Stimulated activated CD4-positive, alpha-beta T cell treated with anti-CD3 and anti-CD28 coated beads, Interleukin-1b, Interleukin-23, amount 100 ng/mL, for 48 hours (primary cell): Measurements from ENCODE around the gene TSHZ3.

Source experiments
- DNase-seq: peaks from one replicate; pipeline ENCODE4 v3.0.0-alpha.2; 2020

Gene TSHZ3

GRCh38 chr19:31349160-31349881, at the start of gene TSHZ3:
TSHZ3 (minus strand) TSS chr19:31349436; CDS start chr19:31349219, 217 bp downstream.
- peak; percentile 28 for DNase-seq

- no peak for DNase-seq
These were observed 48.1 kb upstream of the TSHZ3 start for GRCh38 chr19:31397308-31397707.

- no peak for DNase-seq
These were observed 43.2 kb upstream of the TSHZ3 start for GRCh38 chr19:31392464-31392863.

- DNase-seq, result no peak
These were observed 42.3 kb upstream of the TSHZ3 start for GRCh38 chr19:31391518-31391917.

- DNase-seq, result no peak
These were observed 41.5 kb upstream of the TSHZ3 start for GRCh38 chr19:31390711-31391110.

GRCh38 chr19:31389874-31390273, 40.6 kb upstream of the TSHZ3 start:
- DNase-seq, result no peak

GRCh38 chr19:31387717-31388301, 38.6 kb upstream of the TSHZ3 start:
- DNase-seq, result no peak

- DNase-seq, result no peak
These were observed 37.6 kb upstream of the TSHZ3 start for GRCh38 chr19:31386806-31387205.

GRCh38 chr19:31385744-31386143, 36.5 kb upstream of the TSHZ3 start:
- no peak for DNase-seq

- DNase-seq, result no peak
These were observed 34.3 kb upstream of the TSHZ3 start for GRCh38 chr19:31383553-31383952.

GRCh38 chr19:31380854-31381253, 31.6 kb upstream of the TSHZ3 start:
- no peak for DNase-seq

- DNase-seq, result no peak
These were observed 29.2 kb upstream of the TSHZ3 start for GRCh38 chr19:31378404-31378803.

- no peak for DNase-seq
These were observed 28.5 kb upstream of the TSHZ3 start for GRCh38 chr19:31377736-31378135.

GRCh38 chr19:31372246-31372781, 23.1 kb upstream of the TSHZ3 start:
- no peak for DNase-seq

GRCh38 chr19:31370216-31370615, 21.0 kb upstream of the TSHZ3 start:
- DNase-seq, result no peak

GRCh38 chr19:31364963-31365362, 15.7 kb upstream of the TSHZ3 start:
- DNase-seq, result no peak

- DNase-seq, result no peak
These were observed 12.5 kb upstream of the TSHZ3 start for GRCh38 chr19:31361728-31362127.

- no peak for DNase-seq
These were observed 8.1 kb upstream of the TSHZ3 start for GRCh38 chr19:31357315-31357673.

- peak; percentile 55 for DNase-seq
These were observed 7.5 kb upstream of the TSHZ3 start for GRCh38 chr19:31356587-31357314.

GRCh38 chr19:31355665-31356289, 6.5 kb upstream of the TSHZ3 start:
- no peak for DNase-seq

- no peak for DNase-seq
These were observed 5.8 kb upstream of the TSHZ3 start for GRCh38 chr19:31354799-31355664.

GRCh38 chr19:31354316-31354715, 5.1 kb upstream of the TSHZ3 start:
- no peak for DNase-seq
